Neural progenitor cell (in vitro differentiated cells): Measurements from ENCODE around the gene ZNRF4.

Experiments used
- CTCF ChIP-seq: fragments of 200-600 bp; sonication (generic); IDR thresholded peaks from 2 replicates; pipeline ENCODE4 v1.5.1; 2017; ENCODE audit warnings: antibody characterized with exemption, mild to moderate bottlenecking
- EZH2 ChIP-seq: fragments of 200-600 bp; sonication (generic); IDR thresholded peaks from 2 replicates; pipeline ENCODE4 v1.6.1; 2017; ENCODE audit warnings: antibody characterized with exemption, mild to moderate bottlenecking, moderate library complexity
- EZH2phosphoT487 ChIP-seq: fragments of 200-600 bp; sonication (generic); IDR thresholded peaks from 2 replicates; pipeline ENCODE4 v1.6.1; 2017; ENCODE audit warnings: antibody characterized with exemption

DNA sequence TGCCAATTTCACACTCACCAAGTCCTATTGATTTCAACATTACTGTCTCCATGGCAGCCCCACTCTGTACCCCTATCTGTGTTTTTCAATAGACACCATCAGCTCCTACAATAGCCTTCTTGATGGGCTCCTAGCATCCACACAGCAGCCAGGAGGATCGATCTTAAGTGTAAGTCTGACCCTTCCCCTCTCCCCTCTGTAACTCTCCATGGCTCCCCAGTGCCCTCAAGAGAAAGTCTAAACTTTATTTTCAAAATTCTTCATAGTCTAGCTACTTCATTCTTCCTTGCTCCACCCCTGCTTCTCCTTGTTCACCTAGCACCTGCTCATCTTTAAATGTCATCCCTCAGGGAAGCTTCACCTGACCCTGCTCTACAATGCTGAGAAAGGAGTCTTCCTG, 30.0 kb upstream of the ZNRF4 start:
- TF ChIP-seq CTCF (no peak), EZH2 (no peak), EZH2phosphoT487 (no peak)
